A673 (cell line): ENCODE data around the gene WDR53. TPM values are rescaled to one million over a fixed set of nuclear protein-coding genes. Genes with fewer than 3 reads are reported as not detected.
A peak's percentile ranks its signal among the peaks of the same experiment; 100 is the strongest.
"Not testable (repeated sequence)": the region's sequence is repeated elsewhere in the genome, so short reads cannot be mapped to it uniquely, and the experiment has no call there.

Experiments used
- Bru-seq: library from RNA; stranded (reverse); fragments of 400-500 nt; gene quantifications from one replicate; lab custom pipeline; 2021; lab: Mats Ljungman, UMichigan
- BruChase-seq, 2 experiments: library from RNA; stranded (reverse); fragments of 400-500 nt; gene quantifications; one replicate each; lab custom pipeline; 2021; lab: Mats Ljungman, UMichigan
- BruUV-seq: library from RNA; stranded (reverse); fragments of 400-500 nt; replicated peaks from 2 replicates; lab custom pipeline; 2021; lab: Mats Ljungman, UMichigan
- CTCF ChIA-PET: fragments of 300-600 bp; sonication (Branson Sonifier 250); formaldehyde crosslinking; loops from one replicate; lab custom pipeline; 2022; ENCODE audit warnings: antibody characterized with exemption; lab: Charles Lee
- POLR2A ChIA-PET: fragments of 300-600 bp; sonication (Branson Sonifier 250); formaldehyde crosslinking; loops from one replicate; lab custom pipeline; 2022; ENCODE audit warnings: antibody characterized with exemption; ENCODE audit not compliant: low non-redundant PET; lab: Charles Lee
- DNase-seq: peaks from one replicate; pipeline ENCODE4 v3.0.0-alpha.2; 2015; ENCODE audit warnings: low spot score
- H3K27ac ChIP-seq: fragments of 200-600 bp; sonication (generic); 2 replicates; pipeline ENCODE4 v1.5.1; 2016; ENCODE audit warnings: mixed run types, low read depth, mild to moderate bottlenecking, mixed read lengths, antibody characterized with exemption, low read length; ENCODE audit not compliant: poor library complexity, severe bottlenecking
- H3K27me3 ChIP-seq: fragments of 200-600 bp; sonication (generic); replicated peaks from 2 replicates; pipeline ENCODE4 v1.6.1; 2017; ENCODE audit warnings: mixed run types, low read depth, mild to moderate bottlenecking, mixed read lengths, antibody characterized with exemption, low read length; ENCODE audit not compliant: insufficient read depth, poor library complexity
- H3K36me3 ChIP-seq: fragments of 200-600 bp; sonication (generic); 2 replicates; pipeline ENCODE4 v1.6.1; 2016; ENCODE audit warnings: mixed run types, mild to moderate bottlenecking, mixed read lengths, antibody characterized with exemption, low read length; ENCODE audit not compliant: insufficient read depth, poor library complexity, severe bottlenecking
- H3K4me1 ChIP-seq: fragments of 200-600 bp; sonication (generic); 2 replicates; pipeline ENCODE4 v1.6.1; 2017; ENCODE audit warnings: mixed run types, mild to moderate bottlenecking, mixed read lengths, antibody characterized with exemption, low read length; ENCODE audit not compliant: insufficient read depth, poor library complexity, severe bottlenecking
- H3K4me3 ChIP-seq: fragments of 200-600 bp; sonication (generic); 2 replicates; pipeline ENCODE4 v1.5.1; 2016; ENCODE audit warnings: low read depth, mixed run types, mild to moderate bottlenecking, mixed read lengths, low read length; ENCODE audit not compliant: poor library complexity, severe bottlenecking
- H3K9me3 ChIP-seq: fragments of 200-600 bp; sonication (generic); 2 replicates; pipeline ENCODE4 v1.6.1; 2016; ENCODE audit warnings: mixed run types, low read depth, mild to moderate bottlenecking, mixed read lengths, antibody characterized with exemption, low read length; ENCODE audit not compliant: poor library complexity, severe bottlenecking
- CTCF ChIP-seq: fragments of 300-800, 200-600 bp; sonication (generic); conservative IDR thresholded peaks from 2 replicates; pipeline ENCODE4 v1.5.1; 2017; ENCODE audit warnings: low read depth, mild to moderate bottlenecking, antibody characterized with exemption, low read length, moderate library complexity, mixed read lengths
- EZH2 ChIP-seq: fragments of 200-600 bp; sonication (generic); IDR thresholded peaks from 2 replicates; pipeline ENCODE4 v1.6.1; 2017; ENCODE audit warnings: borderline replicate concordance, low read depth, mild to moderate bottlenecking, mixed read lengths, antibody characterized with exemption, low read length; ENCODE audit not compliant: poor library complexity, severe bottlenecking
- intact Hi-C: fragments of 100-400 bp; cut with micrococcal nuclease; formaldehyde crosslinking; loops from one replicate; pipeline ENCODE4 v1.10.0; 2022; ENCODE audit not compliant: unreplicated experiment
- long read RNA-seq: library from polyadenylated mRNA; stranded (forward); transcript quantifications from one replicate; pipeline ENCODE4 v2.0.0, GENCODE V29; 2022
- total RNA-seq: library from RNA; stranded (reverse); gene quantifications from 2 replicates; pipeline ENCODE4 v1.2.3, GENCODE V29; 2021

The WDR53 gene
- total RNA-seq: 17.8 and 23.1 TPM in 2 replicates
- Bru-seq, nascent RNA: percentile 80 among the genes with signal in this experiment
- percentile 76 among the genes with signal in this experiment for BruChase-seq, experiment 1, labeled RNA remaining after a 2-hour chase
- BruChase-seq, experiment 2, labeled RNA remaining after a 6-hour chase: percentile 66 among the genes with signal in this experiment
- long read RNA-seq, partial matches to known transcripts: 3 of 16 reads
- long read RNA-seq, other reads (novel, unspliced or antisense): 11 of 16 reads

GRCh38 chr3:196568246-196569002 lies at the start of gene WDR53, which contains the start of gene FBXO45:
WDR53 (minus strand) TSS chr3:196568554; CDS start chr3:196561475, 7,079 bp downstream.
FBXO45 (plus strand) TSS chr3:196568660; CDS start chr3:196568985, 325 bp downstream.
- Histone ChIP-seq H3K4me1 (peaks cover 23% of the 10 kb centered on the region), H3K27me3 (no peaks in the 10 kb centered on the region), H3K4me3 (peak within 1 kb of the TSS; percentile 94), H3K27ac (peak within 1 kb of the TSS; percentile 86), H3K9me3 (no peaks in the 10 kb centered on the region), H3K36me3 (no peaks in the 10 kb centered on the region)
- DNase-seq: peak; percentile 98
- ChIA-PET CTCF (interaction anchor here (0.8 to 1.0 kb wide), 2 partner anchors 39 to 41 kb away, joined by 3 read pairs; no protein-coding TSS in a partner anchor), POLR2A (interaction anchor here (0.5 to 0.6 kb wide), 3 partner anchors 28 to 664 kb away, joined by 3 to 7 read pairs (median 4); no protein-coding TSS in a partner anchor)
- no TSS peak for BruUV-seq
- TF ChIP-seq EZH2 (no peak), CTCF (no peak)
- intact Hi-C loops: no loop called here

GRCh38 chr3:196617256-196617655 lies 48.9 kb upstream of the WDR53 start:
- no peaks in the 10 kb centered on the region for H3K9me3 ChIP-seq
- no peak overlapping the region for H3K4me3 ChIP-seq
- TF ChIP-seq CTCF (no peak), EZH2 (no peak)
- no peaks in the 10 kb centered on the region for H3K36me3 ChIP-seq
- no TSS peak for BruUV-seq
- H3K4me1 ChIP-seq: no peaks in the 10 kb centered on the region
- ChIA-PET POLR2A (no interaction called here), CTCF (no interaction called here)
- DNase-seq: no peak
- intact Hi-C loops: no loop called here
- H3K27ac ChIP-seq: no peak overlapping the region
- no peaks in the 10 kb centered on the region for H3K27me3 ChIP-seq

GRCh38 chr3:196615234-196615633 lies 46.9 kb upstream of the WDR53 start:
- intact Hi-C loops, POLR2A ChIA-PET, CTCF ChIA-PET: not testable (repeated sequence)

More at GRCh38 chr3:196615234-196615633, 46.9 kb upstream of the WDR53 start:
- not testable (repeated sequence) for H3K27ac ChIP-seq, H3K4me3 ChIP-seq, H3K27me3 ChIP-seq, BruUV-seq, DNase-seq, H3K36me3 ChIP-seq, H3K4me1 ChIP-seq, H3K9me3 ChIP-seq
